MM.1S (cell line): Measurements from ENCODE around the gene CD81.

Experiments
- DNase-seq: peaks from one replicate; pipeline ENCODE4 v3.0.0-alpha.2; 2015
- H2AFZ ChIP-seq: fragments of 300-600 bp; sonication (generic); 2 replicates; pipeline ENCODE4 v1.6.0; 2016; ENCODE audit warnings: antibody characterized with exemption, low read length
- H3F3A ChIP-seq: fragments of 300-600 bp; sonication (generic); 2 replicates; pipeline ENCODE4 v1.6.1; 2016; ENCODE audit warnings: mild to moderate bottlenecking, antibody characterized with exemption, low read length, moderate library complexity, mixed read lengths; ENCODE audit not compliant: insufficient read depth
- H3K27ac ChIP-seq: fragments of 300-600 bp; sonication (generic); 2 replicates; pipeline ENCODE4 v1.5.1; 2016; ENCODE audit warnings: mild to moderate bottlenecking, low read length
- H3K27me3 ChIP-seq: fragments of 300-600 bp; sonication (generic); replicated peaks from 2 replicates; pipeline ENCODE4 v1.6.0; 2016; ENCODE audit warnings: low read length; ENCODE audit not compliant: insufficient read depth
- H3K36me3 ChIP-seq: fragments of 300-600 bp; sonication (generic); replicated peaks from 2 replicates; pipeline ENCODE4 v1.6.1; 2016; ENCODE audit warnings: mild to moderate bottlenecking, low read length, mixed read lengths; ENCODE audit not compliant: insufficient read depth
- H3K4me1 ChIP-seq: fragments of 300-600 bp; sonication (generic); 2 replicates; pipeline ENCODE4 v1.6.1; 2016; ENCODE audit warnings: low read length, mixed read lengths
- H3K4me2 ChIP-seq: fragments of 300-600 bp; sonication (generic); 2 replicates; pipeline ENCODE4 v1.6.0; 2016; ENCODE audit warnings: low read depth, low read length
- H3K4me3 ChIP-seq: fragments of 300-600 bp; sonication (generic); 2 replicates; pipeline ENCODE4 v1.5.1; 2016; ENCODE audit warnings: low read length, mixed read lengths
- H3K79me2 ChIP-seq: fragments of 300-600 bp; sonication (generic); 2 replicates; pipeline ENCODE4 v1.6.1; 2016; ENCODE audit warnings: mixed run types, low read length, mixed read lengths
- H3K9ac ChIP-seq: fragments of 300-600 bp; sonication (generic); 2 replicates; pipeline ENCODE4 v1.6.1; 2016; ENCODE audit warnings: low read length, mixed read lengths
- H3K9me2 ChIP-seq: fragments of 300-600 bp; sonication (generic); replicated peaks from 2 replicates; pipeline ENCODE4 v1.6.1; 2016; ENCODE audit warnings: mild to moderate bottlenecking, low read length, mixed read lengths; ENCODE audit not compliant: insufficient read depth
- H3K9me3 ChIP-seq: fragments of 300-600 bp; sonication (generic); replicated peaks from 2 replicates; pipeline ENCODE4 v1.6.1; 2016; ENCODE audit warnings: mild to moderate bottlenecking, low read length, mixed read lengths; ENCODE audit not compliant: insufficient read depth
- H4K20me1 ChIP-seq: fragments of 300-600 bp; sonication (generic); 2 replicates; pipeline ENCODE4 v1.6.1; 2016; ENCODE audit warnings: mild to moderate bottlenecking, low read length, moderate library complexity, mixed read lengths; ENCODE audit not compliant: insufficient read depth
- CTCF ChIP-seq: fragments of 300-600 bp; sonication (generic); IDR thresholded peaks from 2 replicates; pipeline ENCODE4 v1.5.1; 2016; ENCODE audit warnings: antibody characterized with exemption, low read length, mixed read lengths
- EZH2 ChIP-seq: fragments of 300-600 bp; sonication (generic); optimal IDR thresholded peaks from 2 replicates; pipeline ENCODE3; 2017; ENCODE audit warnings: low read depth, mild to moderate bottlenecking, antibody characterized with exemption, low read length, mixed read lengths
- EZH2phosphoT487 ChIP-seq: fragments of 300-600 bp; sonication (generic); IDR thresholded peaks from 2 replicates; pipeline ENCODE4 v1.6.1; 2018; ENCODE audit warnings: antibody characterized with exemption, low read length

The CD81 gene

DNA sequence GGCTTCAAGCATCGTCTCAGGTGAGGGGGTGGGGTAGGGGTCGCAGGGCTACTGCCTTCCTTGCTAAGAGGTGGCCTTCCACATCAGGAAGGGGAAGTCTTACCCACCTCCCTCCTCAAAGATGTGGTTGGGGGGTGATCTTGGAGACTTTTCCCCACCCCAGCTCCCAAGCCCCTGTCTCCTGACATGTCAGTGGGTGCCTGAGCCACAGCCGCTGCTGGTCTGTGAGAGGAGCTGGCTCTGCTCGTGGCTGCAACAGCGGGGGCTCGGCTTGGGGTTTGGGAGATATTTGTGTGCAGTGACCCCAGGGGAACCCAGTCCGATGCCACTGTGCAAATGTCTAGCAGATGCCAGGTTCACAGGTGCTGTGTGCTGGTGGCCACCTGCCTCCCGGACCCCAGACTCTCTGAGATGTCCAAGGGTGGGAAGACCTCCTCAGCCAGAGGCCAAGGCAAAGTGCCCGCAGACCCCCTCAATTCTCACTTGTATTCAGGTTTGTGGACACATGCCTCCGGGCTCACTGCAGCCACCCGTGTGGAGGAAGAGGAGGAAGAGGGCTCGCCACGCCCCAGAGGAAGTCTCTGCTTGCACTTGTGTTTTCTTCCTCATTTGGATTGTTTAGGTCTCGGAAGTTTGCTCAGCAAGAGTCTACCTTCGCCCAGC, 69.6 kb downstream of the CD81 start:
- Histone ChIP-seq H4K20me1 (no peaks in the 10 kb centered on the region), H3K9ac (no peak overlapping the region), H2AFZ (no peak overlapping the region), H3K9me2 (no peaks in the 10 kb centered on the region), H3K27me3 (peaks cover 5% of the 10 kb centered on the region; the same call in 1 of the 2 replicates), H3K4me2 (peak overlapping the region; percentile 96), H3K4me1 (peaks cover 14% of the 10 kb centered on the region), H3K79me2 (peaks cover 56% of the 10 kb centered on the region), H3F3A (peaks cover 5% of the 10 kb centered on the region; the same call in 1 of the 2 replicates), H3K9me3 (no peaks in the 10 kb centered on the region), H3K27ac (no peak overlapping the region), H3K4me3 (peak overlapping the region; percentile 95; the same call in 1 of the 2 replicates), H3K36me3 (no peaks in the 10 kb centered on the region)
- no peak for DNase-seq
- TF ChIP-seq CTCF (no peak), EZH2 (no peak), EZH2phosphoT487 (no peak)
